HG03571 (cell line): ENCODE measurements around the gene TTC28.
"Not testable (repeated sequence)": the region's sequence is repeated elsewhere in the genome, so short reads cannot be mapped to it uniquely, and the experiment has no call there.

Experiments
- ATAC-seq: cut with Tn5 transposase; IDR thresholded peaks from one replicate; pipeline ENCODE4 v1.9.1; 2021; ENCODE audit not compliant: unreplicated experiment

Gene TTC28

DNA sequence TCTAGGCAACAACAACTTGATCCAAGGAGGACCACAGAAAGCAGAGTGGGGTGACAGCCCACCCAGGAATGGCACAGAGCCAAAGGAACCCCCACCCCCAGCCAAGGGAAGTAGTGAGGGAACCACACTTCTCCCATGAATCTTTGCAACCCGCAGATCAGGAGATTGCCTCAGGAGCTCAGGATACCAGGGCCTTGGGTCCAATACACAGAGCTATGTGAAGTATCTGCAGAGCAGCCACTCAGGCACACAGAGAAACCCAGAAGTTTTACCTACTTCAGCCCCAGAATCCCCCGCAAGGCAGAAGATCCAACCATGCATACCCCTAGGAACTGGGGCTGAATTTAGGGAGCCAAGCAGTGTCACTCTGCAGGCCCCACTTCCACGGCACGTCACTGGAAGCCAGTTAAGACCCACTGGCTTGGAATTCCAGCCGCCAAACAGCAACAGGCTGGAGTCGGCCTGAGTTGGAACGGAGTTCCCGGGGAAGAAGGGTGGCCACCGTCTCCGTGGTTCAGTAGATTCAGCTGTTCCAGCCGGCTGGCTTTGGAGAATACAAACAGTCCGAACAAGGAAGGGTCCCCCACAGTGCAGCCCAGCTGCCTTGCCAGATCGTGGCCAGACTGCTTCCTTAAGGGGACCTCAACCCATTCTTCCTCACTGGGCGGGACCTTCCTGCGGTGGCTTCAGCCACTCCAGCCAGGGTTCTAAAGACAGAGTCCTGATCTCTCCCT, 174.1 kb downstream of the TTC28 start:
- no peak for ATAC-seq

DNA sequence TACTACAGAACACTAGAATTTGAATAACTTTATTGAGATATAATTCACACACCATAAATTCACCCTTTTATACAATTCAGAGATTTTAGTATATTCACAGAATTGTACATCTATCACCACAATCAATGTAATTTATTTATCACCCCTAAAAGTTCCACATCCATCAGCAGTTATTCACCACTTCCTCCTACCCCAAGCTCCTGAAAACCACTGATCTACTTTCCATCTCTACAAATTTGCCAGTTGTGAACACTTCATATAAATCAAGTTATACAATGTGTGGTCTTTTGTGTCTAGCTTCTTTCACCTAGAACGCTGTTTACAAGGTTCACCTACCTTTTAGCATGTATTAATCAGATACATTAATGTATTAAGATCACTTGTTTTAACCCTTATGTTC, 179.6 kb downstream of the TTC28 start:
- ATAC-seq, result no peak

DNA sequence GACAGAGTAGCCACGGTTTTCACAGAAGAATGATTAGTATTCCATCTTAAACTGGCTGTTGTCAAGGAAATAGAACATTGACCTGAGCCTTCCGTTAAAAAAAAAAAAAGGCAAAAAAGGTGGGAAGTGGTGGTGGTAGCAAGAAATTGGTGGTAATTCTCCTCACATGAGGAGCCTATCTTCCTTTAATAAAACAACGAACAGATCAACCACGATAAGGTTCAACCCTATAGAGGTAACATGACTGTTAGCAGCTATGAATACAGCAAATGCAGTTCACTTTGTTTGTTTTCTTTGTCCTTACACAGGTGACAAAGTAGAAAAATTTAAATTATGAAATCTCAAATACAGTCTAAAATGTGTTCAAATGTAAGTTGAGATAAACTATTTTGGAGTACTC, 181.6 kb downstream of the TTC28 start:
- ATAC-seq, result no peak

DNA sequence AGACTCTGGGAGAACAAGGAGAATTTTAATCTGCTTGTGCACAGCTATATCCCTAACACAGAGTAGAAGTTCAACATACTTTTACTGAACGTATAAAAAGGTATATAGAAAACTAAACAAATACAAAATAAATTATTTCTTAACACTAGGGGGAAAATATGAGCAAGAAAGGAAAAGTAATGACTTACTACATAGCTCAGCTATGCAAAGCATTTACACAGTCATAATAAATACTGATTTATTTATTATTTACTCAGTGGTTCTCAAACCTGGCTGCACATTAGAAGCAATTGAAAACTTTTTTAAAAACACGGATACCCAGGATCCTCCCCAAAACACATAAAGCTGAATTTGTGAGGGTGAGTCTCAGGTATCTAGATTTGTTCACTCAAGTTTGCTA, 182.5 kb downstream of the TTC28 start:
- no peak for ATAC-seq

DNA sequence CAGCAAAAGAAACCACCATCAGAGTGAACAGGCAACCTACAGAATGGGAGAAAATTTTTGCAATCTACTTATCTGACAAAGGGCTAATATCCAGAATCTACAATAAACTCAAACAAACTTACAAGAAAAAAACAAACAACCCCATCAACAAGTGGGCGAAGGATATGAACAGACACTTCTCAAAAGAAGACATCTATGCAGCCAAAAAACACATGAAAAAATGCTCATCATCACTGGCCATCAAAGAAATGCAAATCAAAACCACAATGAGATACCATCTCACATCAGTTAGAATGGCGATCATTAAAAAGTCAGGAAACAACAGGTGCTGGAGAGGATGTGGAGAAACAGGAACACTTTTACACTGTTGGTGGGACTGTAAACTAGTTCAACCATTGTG, 188.4 kb downstream of the TTC28 start:
- not testable (repeated sequence) for ATAC-seq

- ATAC-seq, result no peak
Observed at GRCh38 chr22:28488825-28489224, 190.8 kb downstream of the TTC28 start.

DNA sequence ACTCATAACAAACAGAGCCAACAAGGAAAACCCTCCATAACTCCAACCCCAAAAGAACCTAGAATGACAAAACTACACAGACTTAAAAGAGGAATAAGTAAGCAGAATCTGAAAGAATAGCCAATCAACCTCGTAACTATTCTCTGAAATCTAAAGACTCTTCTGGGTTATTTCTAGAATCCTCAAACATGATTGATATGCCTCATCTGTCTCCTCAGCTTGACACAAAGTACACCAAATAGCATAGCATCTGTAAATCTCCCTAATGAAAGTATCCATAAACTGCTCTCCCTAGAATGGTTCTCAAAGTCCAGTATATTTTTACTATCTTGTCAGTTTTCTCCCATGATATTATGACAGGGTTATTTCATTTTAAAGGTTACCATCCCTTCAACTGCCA, 195.0 kb downstream of the TTC28 start:
- ATAC-seq, result no peak

- ATAC-seq, result no peak
Observed at GRCh38 chr22:28481725-28482124, 197.9 kb downstream of the TTC28 start.

- ATAC-seq, result no peak
Observed at GRCh38 chr22:28480000-28480715, 199.5 kb downstream of the TTC28 start.

DNA sequence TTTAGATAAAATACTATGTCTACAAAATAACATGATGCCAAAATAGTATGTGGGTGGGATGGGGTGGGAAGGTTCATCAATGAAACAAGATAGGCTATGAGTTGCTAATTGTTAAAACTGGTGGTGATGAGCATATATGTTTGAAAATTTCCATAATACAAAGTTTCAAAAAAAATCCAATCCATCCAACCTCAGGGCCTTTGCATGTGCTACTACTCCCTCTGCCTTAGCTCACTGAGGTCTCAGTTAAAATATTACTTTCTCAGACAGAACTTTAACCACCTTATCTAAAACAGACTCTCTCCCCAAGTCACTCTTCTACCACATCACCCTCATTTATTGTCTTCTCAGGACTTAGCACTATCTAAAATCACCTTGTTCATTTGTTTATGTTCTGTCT, 201.1 kb downstream of the TTC28 start:
- ATAC-seq, result no peak

GRCh38 chr22:28477556-28477955, 202.1 kb downstream of the TTC28 start:
- no peak for ATAC-seq

DNA sequence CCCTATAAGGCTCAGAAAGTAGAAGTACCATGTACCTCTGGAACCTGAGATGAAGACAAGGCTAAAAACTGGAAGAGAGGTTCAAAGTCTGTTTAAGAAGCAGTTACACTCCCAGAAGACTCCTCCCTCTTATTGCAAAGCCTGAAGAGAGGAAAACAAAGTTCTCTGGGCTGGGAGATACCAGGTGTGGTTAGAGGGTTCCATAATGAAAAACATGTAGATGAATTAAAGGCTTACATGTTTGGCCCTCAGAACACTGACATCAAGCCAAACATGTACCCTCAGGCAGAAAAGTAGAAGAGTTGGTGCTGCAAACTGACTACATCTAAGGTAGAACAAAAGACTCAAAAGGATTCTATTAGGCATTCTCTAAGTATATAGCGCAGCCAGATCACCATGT, 205.3 kb downstream of the TTC28 start:
- ATAC-seq, result no peak

DNA sequence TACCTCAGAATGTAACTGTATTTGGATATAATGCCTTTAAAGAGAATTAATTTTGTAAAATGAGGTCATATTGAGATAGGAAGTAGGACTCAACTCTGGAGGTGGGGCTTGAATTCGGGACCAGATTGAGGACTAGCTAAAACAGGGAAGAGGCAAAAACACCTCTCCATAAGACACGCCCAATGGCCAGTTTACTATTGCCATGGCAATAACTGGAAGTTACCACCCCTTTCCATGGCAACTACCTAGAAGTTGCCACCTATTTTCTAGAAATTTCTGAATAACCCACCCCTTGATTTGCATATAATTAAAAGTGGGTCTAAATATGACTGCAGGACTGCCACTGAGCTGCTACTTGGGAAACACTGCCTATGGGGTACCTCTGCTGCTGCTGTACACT, 206.4 kb downstream of the TTC28 start:
- no peak for ATAC-seq

DNA sequence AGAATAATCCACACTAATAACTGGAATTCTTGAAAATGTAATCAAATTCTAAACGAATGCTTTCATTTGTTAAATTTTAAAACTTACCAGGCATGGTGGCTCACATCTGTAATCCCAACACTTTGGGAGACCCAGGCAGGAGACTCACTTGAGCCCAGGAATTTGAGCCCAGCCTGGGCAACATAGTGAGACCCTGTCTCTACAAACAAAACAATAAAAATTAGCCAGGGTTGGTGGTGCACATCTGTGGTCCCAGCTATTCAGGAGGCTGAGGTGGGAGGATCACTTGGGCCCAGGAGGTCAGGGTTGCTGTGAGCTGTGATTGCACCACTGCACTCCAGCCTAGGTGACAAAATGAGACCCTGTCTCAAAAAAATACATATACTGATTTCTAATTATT, 212.6 kb downstream of the TTC28 start:
- not testable (repeated sequence) for ATAC-seq

DNA sequence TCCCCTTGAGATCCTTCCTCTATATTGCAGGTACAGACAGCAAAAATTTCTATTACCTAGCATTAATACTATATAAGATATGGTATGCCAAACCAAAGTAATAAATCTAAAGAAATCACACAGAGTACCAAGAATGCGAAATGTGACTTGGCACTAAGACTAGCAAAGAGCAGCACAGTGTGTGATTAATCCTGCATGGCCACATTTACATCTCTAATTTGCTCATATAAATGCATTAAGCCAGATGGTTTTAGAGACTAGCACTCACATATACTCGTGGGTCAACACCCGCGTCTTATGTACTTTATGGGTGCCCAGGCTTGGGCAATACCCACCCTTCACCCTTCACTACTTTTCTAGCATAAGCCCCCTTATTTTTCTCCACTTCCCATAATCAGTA, 213.2 kb downstream of the TTC28 start:
- no peak for ATAC-seq

GRCh38 chr22:28465841-28466240, 213.8 kb downstream of the TTC28 start:
- no peak for ATAC-seq

- no peak for ATAC-seq
Observed at GRCh38 chr22:28464127-28464526, 215.5 kb downstream of the TTC28 start.

GRCh38 chr22:28463408-28463807, 216.2 kb downstream of the TTC28 start:
- not testable (repeated sequence) for ATAC-seq

GRCh38 chr22:28462901-28463300, 216.7 kb downstream of the TTC28 start:
- no peak for ATAC-seq

GRCh38 chr22:28462041-28462440, 217.6 kb downstream of the TTC28 start:
- no peak for ATAC-seq

DNA sequence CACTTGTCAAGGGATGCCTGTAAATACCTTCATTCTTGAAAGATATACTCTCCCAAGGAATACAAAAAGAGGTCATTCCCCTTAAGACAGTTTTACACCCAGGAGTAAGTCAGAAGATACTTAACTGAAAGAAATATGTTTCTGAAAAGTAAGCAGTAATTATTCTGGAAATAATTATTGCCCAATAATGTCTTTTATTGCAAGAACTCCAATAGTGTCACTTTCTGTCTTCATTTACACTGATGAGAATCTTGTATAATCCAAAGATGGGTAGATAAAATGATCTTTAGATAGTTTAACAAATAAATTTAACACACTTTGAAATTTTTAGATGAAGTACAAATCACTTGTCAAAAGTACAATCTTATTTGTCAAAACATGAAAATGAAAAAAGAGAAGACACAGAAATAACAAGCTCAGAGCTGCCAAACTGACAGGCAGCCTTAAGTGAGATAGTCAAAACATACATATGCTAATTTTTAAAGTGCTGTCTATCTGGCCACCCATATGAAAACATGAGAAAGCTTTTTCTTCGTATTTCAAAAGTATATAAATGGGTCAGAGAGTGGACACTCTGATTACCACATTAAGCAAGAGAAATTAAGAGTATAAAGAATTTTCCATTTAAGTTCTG, 225.1 kb downstream of the TTC28 start:
- ATAC-seq, result no peak

DNA sequence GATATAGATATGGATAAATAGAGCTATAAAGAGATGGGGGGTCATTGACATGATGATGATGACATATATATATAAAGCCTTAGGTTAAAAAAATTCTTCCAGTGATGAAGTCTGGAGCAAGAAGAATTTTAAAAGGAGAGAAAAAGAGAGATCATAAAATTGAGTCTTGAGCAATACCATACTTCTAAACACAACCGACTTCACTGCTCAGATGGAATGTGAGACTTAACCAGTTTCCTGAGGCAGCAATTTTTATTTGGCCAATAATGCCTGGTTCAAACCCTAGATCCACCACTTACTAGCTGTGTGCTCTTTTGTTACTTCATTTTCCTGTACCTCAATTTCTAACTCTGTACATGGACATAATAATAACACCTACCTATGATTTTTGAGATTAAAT, 229.5 kb downstream of the TTC28 start:
- ATAC-seq, result no peak
